ENCODE results near the gene BCL2L1.
A peak's percentile ranks its signal among the peaks of the same experiment; 100 is the strongest.

BCL2L1 gene

GRCh38 chr20:31723069-31723318 is 326 bp upstream of the BCL2L1 start:
- Histone ChIP-seq H3K36me3 (replicated peaks) (peaks cover 31% of the 10 kb centered on the region), H3K27me3 (replicated peaks) (no peaks in the 10 kb centered on the region), H3K4me3 (ENCODE audit: low read depth, low read length) (peak overlapping the region; percentile 76), H3K27ac (peak overlapping the region; percentile 94)
- in situ Hi-C loops (cut with HindIII; ENCODE audit: low pct_ligation_motif_present, low sequenced_read_pairs) = no loop called here
- no peak for DNase-seq
- TF ChIP-seq CTCF (IDR thresholded peaks at IDR 0.05; ENCODE audit: low read depth, low read length, missing control alignments) = no peak

- in situ Hi-C loops (cut with HindIII; ENCODE audit: low pct_ligation_motif_present, low sequenced_read_pairs) = no loop called here
- no peak for TF ChIP-seq CTCF (IDR thresholded peaks at IDR 0.05; ENCODE audit: low read depth, low read length, missing control alignments)
- Histone ChIP-seq H3K36me3 (replicated peaks) (peaks cover 35% of the 10 kb centered on the region), H3K27ac (no peak overlapping the region), H3K4me3 (ENCODE audit: low read depth, low read length) (peak overlapping the region; percentile 76), H3K27me3 (replicated peaks) (no peaks in the 10 kb centered on the region)
- no peak for DNase-seq
These were observed 1.0 kb downstream of the BCL2L1 start for GRCh38 chr20:31721408-31722256.

GRCh38 chr20:31720486-31721407 is 1.9 kb downstream of the BCL2L1 start:
- peaks cover 39% of the 10 kb centered on the region for H3K36me3 ChIP-seq (replicated peaks)
- no peak for TF ChIP-seq CTCF (IDR thresholded peaks at IDR 0.05; ENCODE audit: low read depth, low read length, missing control alignments)
- H3K4me3 ChIP-seq (ENCODE audit: low read depth, low read length) = peak overlapping the region; percentile 76

GRCh38 chr20:31719644-31720485 is 2.8 kb downstream of the BCL2L1 start:
- no peak for TF ChIP-seq CTCF (IDR thresholded peaks at IDR 0.05; ENCODE audit: low read depth, low read length, missing control alignments)
- Histone ChIP-seq H3K36me3 (replicated peaks) (peaks cover 42% of the 10 kb centered on the region), H3K27me3 (replicated peaks) (no peaks in the 10 kb centered on the region), H3K27ac (no peak overlapping the region), H3K4me3 (ENCODE audit: low read depth, low read length) (peak overlapping the region; percentile 76)
- DNase-seq = no peak
- in situ Hi-C loops (cut with HindIII; ENCODE audit: low pct_ligation_motif_present, low sequenced_read_pairs) = no loop called here

More at GRCh38 chr20:31720486-31721407, 1.9 kb downstream of the BCL2L1 start:
- no peaks in the 10 kb centered on the region for H3K27me3 ChIP-seq (replicated peaks)
- in situ Hi-C loops (cut with HindIII; ENCODE audit: low pct_ligation_motif_present, low sequenced_read_pairs) = no loop called here
- DNase-seq = no peak
- no peak overlapping the region for H3K27ac ChIP-seq

- no peak for DNase-seq
- no peaks in the 10 kb centered on the region for H3K27me3 ChIP-seq (replicated peaks)
- H3K27ac ChIP-seq = no peak overlapping the region
- no peak overlapping the region for H3K4me3 ChIP-seq (ENCODE audit: low read depth, low read length)
- in situ Hi-C loops (cut with HindIII; ENCODE audit: low pct_ligation_motif_present, low sequenced_read_pairs) = no loop called here
- no peak for TF ChIP-seq CTCF (IDR thresholded peaks at IDR 0.05; ENCODE audit: low read depth, low read length, missing control alignments)
- H3K36me3 ChIP-seq (replicated peaks) = peaks cover 47% of the 10 kb centered on the region
These were observed 3.6 kb downstream of the BCL2L1 start for GRCh38 chr20:31718952-31719643.

Data from brain microvascular endothelial cell (primary cell).